Cardiac muscle cell (in vitro differentiated cells and primary cell): ENCODE results near the gene NLRC5. TPM values are rescaled to one million over a fixed set of nuclear protein-coding genes. Genes with fewer than 3 reads are reported as not detected.

Experiments
- DNase-seq, 2 donors: peaks; one replicate each; pipeline versions ENCODE4 v3.0.0 to v3.0.0-alpha.2; 2010 to 2017; ENCODE audit warnings: low read depth in 1 of 2, low spot score in 1 of 2
- H3K27ac ChIP-seq: fragments of 200-600 bp; sonication (generic); 2 replicates; pipeline ENCODE4 v1.5.1; 2016
- H3K27me3 ChIP-seq: fragments of 200-600 bp; sonication (generic); 2 replicates; pipeline ENCODE4 v1.6.0; 2016; ENCODE audit warnings: control low read depth
- H3K36me3 ChIP-seq: fragments of 200-600 bp; sonication (generic); 2 replicates; pipeline ENCODE4 v1.5.1; 2016; ENCODE audit warnings: control low read depth
- H3K4me1 ChIP-seq: fragments of 200-600 bp; sonication (generic); 2 replicates; pipeline ENCODE4 v1.8.1; 2017; ENCODE audit warnings: low read depth, mild to moderate bottlenecking, mixed run types
- H3K4me3 ChIP-seq: fragments of 200-600 bp; sonication (generic); 2 replicates; pipeline ENCODE4 v1.5.1; 2016; ENCODE audit warnings: mild to moderate bottlenecking
- H3K9me3 ChIP-seq: fragments of 200-600 bp; sonication (generic); 2 replicates; pipeline ENCODE4 v1.5.1; 2017; ENCODE audit warnings: low read depth, mild to moderate bottlenecking, control low read depth
- polyA plus RNA-seq: library from polyadenylated mRNA; unstranded; fragments of >200 nt; fragmentation: Nextera tagmentation; extraction: Ambion mirVana; gene quantifications from 2 replicates; pipeline ENCODE4 v1.2.1, GENCODE V29; 2016
- total RNA-seq: library from RNA; depleted of rRNA; stranded (reverse); fragments of >200 nt; gene quantifications from 2 replicates; pipeline ENCODE4 v1.2.3, GENCODE V29; 2016
- TF ChIP-seq, protein P1 (sequence below): IDR thresholded peaks from 2 replicates; pipeline ENCODE4 v1.5.1; 2012; ENCODE audit warnings: low read depth, mild to moderate bottlenecking, low read length

NLRC5 gene
- total and polyA plus RNA-seq, 2 experiments from 2014 or later: not detected

DNA sequence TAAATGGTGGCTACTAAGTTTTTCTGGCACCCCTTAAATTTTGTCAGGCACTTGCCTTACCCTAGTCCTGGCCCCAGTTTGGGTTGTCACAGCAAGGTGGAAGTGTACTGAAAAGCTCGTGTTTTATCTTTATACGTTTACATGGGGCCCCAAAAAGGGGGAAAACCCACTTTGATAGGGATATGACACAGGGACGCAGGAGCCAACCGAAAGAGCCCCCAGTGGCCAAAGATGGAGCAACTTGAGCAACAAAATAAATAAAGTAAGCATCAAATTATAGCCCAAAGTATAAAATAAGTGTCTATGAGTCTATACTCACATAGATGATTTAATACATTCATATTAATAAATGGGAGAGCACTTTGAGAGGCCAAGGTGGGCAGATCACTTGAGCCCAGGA lies 32.6 kb upstream of the NLRC5 start:
- Histone ChIP-seq H3K4me1 (peaks cover 8% of the 10 kb centered on the region), H3K9me3 (no peaks in the 10 kb centered on the region), H3K27me3 (no peaks in the 10 kb centered on the region), H3K27ac (no peak overlapping the region), H3K36me3 (no peaks in the 10 kb centered on the region), H3K4me3 (no peak overlapping the region)
- DNase-seq: no peak
- TF ChIP-seq, protein P1, sequence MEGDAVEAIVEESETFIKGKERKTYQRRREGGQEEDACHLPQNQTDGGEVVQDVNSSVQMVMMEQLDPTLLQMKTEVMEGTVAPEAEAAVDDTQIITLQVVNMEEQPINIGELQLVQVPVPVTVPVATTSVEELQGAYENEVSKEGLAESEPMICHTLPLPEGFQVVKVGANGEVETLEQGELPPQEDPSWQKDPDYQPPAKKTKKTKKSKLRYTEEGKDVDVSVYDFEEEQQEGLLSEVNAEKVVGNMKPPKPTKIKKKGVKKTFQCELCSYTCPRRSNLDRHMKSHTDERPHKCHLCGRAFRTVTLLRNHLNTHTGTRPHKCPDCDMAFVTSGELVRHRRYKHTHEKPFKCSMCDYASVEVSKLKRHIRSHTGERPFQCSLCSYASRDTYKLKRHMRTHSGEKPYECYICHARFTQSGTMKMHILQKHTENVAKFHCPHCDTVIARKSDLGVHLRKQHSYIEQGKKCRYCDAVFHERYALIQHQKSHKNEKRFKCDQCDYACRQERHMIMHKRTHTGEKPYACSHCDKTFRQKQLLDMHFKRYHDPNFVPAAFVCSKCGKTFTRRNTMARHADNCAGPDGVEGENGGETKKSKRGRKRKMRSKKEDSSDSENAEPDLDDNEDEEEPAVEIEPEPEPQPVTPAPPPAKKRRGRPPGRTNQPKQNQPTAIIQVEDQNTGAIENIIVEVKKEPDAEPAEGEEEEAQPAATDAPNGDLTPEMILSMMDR: no peak

DNA sequence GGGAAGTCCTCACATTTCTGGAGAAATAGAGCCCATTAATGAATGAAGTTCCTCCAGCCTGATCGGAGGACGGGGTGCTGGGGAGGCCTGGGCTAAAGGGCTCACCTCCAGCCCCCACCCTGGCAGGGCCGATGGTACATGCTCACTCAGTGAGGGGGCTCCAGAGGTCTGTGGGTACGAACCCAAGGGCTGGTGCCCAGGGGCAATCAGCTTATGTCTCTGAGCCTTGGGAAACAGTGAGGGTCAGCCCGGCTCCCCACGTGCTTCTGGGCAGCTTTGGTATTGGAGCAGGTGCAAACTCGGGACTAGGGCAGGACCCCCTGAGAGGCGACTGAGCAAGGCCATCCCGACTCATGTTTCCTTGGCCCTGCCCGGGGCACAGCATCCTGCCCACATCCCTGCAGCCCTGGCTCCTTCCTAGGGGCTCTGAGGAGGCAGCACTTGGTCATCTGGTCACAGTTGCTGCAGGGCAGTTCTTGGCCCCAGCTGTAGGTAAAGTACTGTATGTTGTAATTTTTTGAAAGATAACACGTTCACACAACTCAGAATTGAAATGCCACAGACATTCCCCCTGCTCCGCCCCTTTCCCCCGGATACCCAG lies 28.6 kb upstream of the NLRC5 start:
- no peaks in the 10 kb centered on the region for H3K9me3 ChIP-seq
- no peaks in the 10 kb centered on the region for H3K27me3 ChIP-seq
- peaks cover 15% of the 10 kb centered on the region for H3K4me1 ChIP-seq
- no peaks in the 10 kb centered on the region for H3K36me3 ChIP-seq
- peak in 1 of 2 donors; percentile 73 for DNase-seq
- TF ChIP-seq, protein P1: no peak
- H3K4me3 ChIP-seq: no peak overlapping the region
- no peak overlapping the region for H3K27ac ChIP-seq

DNA sequence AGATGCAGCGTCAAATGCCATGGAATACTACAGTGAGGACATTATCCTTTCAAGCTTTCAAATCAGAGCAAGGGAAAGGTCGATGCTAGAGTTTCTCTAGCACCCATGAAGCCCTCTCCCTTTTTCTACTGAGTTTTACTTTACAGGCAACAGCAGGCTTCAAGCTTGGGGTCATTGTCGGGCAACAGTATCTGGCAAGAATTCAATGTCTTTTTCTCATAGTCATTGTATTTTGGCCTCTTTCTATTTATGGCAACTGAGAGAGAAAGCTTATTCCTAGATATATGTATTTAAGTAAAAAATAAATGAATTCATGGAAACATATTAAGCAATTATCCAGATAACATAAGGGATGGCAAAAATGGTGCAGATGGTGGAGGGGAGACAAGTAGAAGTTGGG lies 28.0 kb upstream of the NLRC5 start:
- Histone ChIP-seq H3K4me1 (peaks cover 15% of the 10 kb centered on the region), H3K36me3 (no peaks in the 10 kb centered on the region), H3K4me3 (no peak overlapping the region), H3K27ac (no peak overlapping the region), H3K9me3 (no peaks in the 10 kb centered on the region), H3K27me3 (no peaks in the 10 kb centered on the region)
- TF ChIP-seq, protein P1: no peak
- peak in 1 of 2 donors; percentile 66 for DNase-seq

DNA sequence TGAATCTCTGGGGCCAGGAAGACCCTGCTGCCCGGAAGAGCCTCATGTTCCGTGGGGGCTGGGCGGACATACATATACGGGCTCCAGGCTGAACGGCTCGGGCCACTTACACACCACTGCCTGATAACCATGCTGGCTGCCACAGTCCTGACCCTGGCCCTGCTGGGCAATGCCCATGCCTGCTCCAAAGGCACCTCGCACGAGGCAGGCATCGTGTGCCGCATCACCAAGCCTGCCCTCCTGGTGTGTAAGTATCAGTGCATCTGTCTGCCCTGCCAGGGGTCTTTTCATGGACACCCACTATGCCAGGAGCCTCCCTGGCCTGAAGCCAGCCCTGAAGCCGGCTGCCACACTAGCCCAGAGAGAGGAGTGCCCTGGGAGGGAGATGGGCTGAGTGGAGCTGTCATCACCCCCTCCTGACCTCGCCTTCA lies 27.5 kb upstream of the NLRC5 start, which contains the start of gene CETP:
CETP (plus strand) TSS at position 100 of the 431 bp plus-strand sequence; CDS start at position 130, 30 bp downstream.
- Histone ChIP-seq H3K4me1 (peaks cover 15% of the 10 kb centered on the region), H3K27ac (no peak within 1 kb of the TSS), H3K36me3 (no peaks in the 10 kb centered on the region), H3K27me3 (no peaks in the 10 kb centered on the region), H3K9me3 (no peaks in the 10 kb centered on the region), H3K4me3 (no peak within 1 kb of the TSS)
- TF ChIP-seq, protein P1: no peak
- peak in 1 of 2 donors; percentile 78 for DNase-seq

GRCh38 chr16:56964243-56965148 lies 24.9 kb upstream of the NLRC5 start:
- Histone ChIP-seq H3K27ac (no peak overlapping the region), H3K27me3 (no peaks in the 10 kb centered on the region), H3K9me3 (no peaks in the 10 kb centered on the region), H3K4me1 (peaks cover 15% of the 10 kb centered on the region), H3K36me3 (no peaks in the 10 kb centered on the region), H3K4me3 (no peak overlapping the region)
- peak; percentile 89 to 90 for DNase-seq
- TF ChIP-seq, protein P1: peak; percentile 74
